GM21717 (cell line): ENCODE data around the gene STK10.

ENCODE experiments used
- ATAC-seq: cut with Tn5 transposase; IDR thresholded peaks from one replicate; pipeline ENCODE4 v1.9.1; 2021; ENCODE audit warnings: mild to moderate bottlenecking, moderate library complexity; ENCODE audit not compliant: unreplicated experiment

STK10 gene

DNA sequence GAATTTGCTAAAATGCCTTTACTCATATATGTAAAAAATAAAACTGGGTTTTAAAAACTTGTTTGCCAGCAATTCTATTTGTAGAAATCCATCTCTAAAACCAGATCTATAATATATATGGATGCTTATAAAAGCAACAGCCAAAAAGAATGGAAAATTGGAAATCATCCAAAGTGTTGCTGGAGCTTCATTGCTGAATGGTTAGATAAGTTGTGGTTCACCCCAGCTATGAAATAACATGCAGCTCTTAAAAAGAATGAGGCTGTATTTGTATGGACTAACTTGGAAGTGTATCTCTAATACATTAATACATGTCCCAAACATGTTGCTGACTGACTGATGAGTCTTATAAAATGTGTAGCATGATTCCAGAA lies 76.2 kb downstream of the STK10 start:
- ATAC-seq = no peak

DNA sequence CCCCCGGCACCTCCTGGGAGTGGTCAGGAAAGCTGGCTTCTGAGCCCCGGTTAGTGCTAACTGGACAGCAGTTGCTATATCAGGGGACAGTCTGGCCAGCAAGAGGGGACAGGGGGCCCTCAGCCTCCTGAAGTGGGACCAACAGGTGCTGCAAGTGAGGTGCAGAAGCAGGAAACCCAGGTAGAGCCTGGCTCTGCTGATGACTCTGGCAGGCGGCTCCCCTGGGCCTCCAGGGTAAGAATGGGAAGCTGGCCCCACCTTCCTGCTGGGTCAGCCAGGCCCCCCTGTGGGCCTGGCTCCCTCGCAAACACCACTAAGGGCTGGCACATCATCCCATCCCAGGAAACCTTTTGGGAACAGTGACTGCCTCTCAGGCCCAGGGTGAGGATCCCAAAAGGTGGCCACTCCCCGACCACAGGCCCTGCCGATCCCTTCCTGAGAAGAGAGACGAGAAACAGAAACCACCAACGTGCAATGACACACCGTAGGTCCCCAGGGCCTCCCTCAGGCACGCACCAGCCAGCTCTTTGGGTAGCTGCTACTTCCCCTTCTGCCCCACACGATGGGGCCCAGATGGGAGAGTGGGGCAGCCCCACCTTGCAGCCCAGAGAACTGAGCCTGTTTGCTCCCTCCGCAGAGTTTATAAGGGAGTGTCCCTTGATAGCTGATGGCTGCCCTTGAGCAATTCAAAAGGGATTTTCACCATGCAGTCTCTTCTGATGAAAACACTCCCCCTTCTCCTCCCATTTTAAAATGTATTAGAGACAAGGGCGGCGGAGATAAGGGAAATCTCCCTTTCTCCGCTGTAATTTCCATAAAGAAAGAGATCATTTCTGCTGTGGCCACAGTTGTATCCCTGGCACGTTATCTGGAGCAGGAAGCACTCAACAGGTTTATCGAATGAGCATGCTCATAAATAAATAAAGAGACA lies 76.8 kb downstream of the STK10 start:
- ATAC-seq = peak; percentile 73

DNA sequence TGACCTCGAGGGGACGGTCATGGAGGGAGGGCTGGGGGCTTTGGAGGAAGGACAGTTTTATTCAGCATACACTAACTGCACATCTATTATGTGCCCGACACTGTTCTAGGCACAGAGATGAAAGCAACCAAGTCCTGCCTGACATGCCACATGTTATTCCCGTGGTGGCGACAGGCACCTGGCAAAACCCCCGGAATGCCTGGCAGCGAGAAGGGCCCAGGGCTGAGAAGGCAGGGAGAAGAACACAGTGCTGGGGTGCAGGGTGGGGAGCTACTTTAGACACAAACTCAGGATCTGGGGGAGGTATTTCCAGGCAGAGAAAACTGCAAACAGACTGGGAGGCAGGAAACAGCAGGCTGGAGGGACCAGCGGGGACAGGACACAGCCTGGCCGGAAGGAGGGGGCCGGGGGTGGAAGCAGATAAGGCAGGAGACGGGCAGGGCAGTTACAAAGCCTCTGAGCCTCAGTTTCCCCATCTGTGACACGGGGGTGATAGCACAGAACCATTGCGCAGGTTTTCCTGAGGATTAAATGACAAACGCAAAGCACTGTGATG lies 77.7 kb downstream of the STK10 start:
- no peak for ATAC-seq

DNA sequence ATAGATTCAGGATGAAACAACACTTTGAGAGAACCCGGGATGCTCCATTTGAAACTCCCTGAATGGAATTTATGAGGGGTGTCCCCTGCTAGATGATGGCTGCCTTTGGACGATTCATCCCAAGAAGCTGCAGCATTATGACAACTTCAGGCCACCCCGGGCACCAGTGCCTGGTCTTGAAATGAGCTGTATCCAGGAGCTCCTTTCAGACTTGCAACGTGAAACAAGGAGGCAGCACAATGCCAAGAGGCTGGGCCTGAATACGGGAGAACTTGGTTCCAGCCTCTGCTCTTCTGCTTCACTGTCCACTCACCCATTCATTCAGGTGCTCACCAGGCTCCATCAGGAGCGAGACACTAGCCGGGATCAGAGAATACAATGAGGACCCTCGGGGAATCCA lies 78.3 kb downstream of the STK10 start:
- ATAC-seq = no peak

DNA sequence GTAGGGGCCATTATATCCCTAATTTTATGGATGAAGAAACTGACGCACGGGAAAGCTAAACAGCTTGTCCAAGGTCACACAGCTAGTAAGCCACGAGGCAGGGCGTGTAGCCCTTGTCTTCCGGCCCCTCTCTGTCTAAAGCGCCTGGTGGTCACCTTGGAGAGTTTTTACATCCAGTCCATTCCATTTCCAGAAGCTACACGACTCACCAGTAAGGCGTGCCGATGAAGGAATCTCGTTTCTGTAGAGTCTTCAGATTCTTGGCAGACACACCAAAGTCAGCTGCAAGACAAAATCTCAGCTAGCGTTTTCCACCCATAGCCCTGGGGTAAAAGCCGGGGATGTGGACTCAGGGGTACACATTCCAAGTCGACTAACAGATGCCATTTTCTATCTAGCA lies 80.5 kb downstream of the STK10 start:
- ATAC-seq = no peak

DNA sequence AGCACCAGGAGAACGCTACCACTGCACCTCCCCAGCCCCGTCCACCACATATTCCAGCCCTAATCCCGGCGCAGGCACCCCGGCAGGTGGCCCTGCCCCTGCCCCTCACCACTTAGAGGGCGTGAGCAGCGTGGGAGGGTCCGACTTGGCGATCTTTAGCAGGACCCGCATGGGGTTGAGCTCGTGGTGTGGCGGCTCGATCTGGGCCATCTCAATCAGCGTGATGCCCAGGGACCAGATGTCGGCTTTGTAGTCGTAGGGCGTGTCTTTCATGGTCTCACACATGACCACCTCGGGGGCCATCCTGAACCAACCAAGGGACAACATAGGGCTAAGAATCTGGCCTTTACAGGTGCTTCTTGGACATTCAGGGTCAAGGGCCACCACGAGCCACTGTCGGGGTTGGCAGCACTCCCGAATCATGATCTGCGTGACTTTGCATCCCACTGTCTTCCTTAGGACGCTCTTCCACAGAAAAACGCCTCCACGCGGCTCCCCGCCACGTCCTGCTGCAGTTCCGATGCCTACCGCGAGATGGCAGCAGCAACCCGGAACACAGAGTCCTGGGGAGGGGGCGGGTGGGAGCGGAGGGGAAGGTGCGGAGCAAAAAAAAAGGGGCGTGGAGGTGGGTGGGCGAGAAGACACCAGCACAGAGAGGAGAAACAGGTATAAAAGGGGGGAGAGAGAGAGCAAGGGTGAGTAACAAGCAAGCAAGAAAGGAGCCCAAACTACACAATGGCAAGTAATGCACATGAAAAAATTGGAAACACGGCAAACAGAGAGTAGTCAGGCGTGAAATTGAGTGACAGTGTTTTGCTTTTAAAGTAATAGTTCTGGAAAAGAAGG lies 81.3 kb downstream of the STK10 start:
- ATAC-seq = no peak

DNA sequence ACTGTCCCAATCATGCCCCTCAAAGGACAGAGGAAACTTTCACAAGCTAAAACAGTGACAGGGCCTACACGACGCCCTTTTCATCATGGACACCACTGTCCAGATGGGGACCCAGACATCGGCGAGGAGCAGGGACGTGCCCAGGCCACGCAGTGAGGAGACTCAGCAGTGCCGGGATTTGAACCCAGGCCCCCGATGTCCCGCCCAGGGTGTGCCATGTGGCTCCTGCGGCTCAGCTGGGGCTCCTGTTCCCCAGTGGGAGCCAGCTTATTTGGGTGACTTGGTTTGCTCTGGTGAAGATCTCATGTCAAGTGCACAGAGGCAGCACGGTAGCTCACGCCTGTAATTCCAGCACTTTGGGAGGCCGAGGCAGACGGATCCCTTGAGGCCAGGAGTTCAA lies 82.2 kb downstream of the STK10 start:
- ATAC-seq = no peak

DNA sequence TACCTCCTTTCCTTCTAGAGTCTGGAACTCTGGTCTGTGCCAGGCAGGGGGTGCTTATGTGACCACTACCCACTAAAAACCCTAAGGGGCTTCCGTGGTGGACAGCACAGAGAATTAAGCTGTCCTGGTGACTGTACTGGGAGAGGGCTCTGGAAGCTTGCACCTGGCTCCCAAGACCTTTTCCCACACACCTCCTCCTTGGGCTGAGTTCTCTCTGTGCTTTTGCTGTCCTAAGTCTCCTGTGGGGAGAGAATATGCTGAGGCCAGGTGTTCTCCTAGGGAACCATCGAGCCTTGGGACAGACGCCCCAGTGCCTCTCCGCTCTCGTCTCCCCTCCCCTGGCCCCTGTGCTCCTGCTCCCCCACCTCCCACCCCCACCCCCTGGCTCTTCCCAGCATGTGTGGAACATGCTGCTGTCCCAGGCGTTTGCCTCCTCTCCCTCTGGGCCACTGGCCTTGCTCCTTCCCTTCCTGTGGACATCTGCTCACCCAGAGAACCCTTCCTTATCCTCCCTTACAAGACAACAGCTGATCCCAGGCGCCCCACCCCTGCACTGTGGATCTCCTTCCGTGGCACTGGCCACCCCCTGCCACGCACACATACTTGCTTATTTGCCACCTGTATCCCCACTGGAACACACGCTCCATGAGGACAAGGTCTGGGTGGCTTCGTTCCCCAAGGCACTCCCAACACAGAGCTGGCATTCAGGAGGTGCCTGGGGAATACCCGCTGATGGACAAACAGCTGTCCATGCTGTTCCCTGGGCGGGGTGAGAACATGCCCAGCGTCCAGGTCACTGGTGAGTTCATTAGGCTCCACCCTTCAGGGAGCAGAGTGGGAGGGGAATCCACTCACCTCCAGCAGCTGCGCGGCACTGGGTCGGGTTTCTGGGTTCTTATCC lies 83.0 kb downstream of the STK10 start:
- ATAC-seq = no peak

DNA sequence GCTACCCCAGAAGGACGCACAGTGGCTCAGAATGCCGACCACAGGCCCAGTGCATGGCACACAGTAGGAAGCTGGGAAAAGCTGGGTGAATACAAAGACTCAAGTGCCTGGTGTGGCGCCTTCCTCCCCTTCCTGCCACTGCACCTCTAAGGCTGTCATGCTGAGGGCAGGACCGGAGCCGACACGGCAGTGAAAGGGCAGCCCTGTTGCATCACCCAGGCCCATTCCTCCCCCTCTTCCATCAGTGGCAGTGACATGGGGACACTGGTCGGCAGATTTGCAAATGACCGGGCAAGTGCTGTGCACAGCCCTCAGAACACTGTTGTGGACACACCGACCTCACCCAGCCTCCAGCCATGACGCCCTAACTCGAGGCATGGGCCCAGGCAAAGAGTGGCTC lies 84.0 kb downstream of the STK10 start:
- no peak for ATAC-seq

DNA sequence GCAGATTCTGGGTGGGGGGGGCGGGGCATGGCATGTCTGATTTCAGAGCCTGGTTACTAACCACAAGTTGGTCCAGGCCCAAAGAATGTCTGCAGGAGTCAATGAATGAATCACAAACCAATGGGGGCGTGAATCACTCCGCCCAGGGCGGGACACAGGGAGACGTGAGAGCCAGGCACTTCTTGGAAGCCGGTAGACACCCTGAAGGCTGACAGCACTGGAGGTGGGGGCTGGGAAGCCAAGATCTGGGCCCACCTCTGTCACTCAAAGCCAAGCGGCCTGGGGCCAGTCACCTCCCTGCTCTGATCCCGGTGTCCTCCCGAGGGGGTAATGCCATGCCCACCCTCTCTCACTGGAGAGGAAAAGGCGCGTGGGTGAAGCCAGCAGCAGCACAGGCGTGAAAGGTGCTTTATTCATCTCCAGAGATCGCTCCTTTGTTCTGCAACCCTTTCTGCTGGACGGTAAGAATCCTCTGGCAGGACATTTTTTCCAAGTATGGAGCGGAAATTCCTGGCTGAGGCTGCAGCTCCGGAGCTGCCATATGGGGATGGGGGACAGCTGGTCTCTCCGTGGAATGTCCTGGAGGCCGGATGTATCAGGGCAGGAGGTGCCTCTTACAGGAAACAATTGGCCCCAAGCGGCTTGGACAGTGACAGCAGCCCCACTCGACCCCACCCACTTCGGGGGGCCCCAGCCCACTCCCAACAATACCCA lies 85.0 kb downstream of the STK10 start:
- no peak for ATAC-seq

DNA sequence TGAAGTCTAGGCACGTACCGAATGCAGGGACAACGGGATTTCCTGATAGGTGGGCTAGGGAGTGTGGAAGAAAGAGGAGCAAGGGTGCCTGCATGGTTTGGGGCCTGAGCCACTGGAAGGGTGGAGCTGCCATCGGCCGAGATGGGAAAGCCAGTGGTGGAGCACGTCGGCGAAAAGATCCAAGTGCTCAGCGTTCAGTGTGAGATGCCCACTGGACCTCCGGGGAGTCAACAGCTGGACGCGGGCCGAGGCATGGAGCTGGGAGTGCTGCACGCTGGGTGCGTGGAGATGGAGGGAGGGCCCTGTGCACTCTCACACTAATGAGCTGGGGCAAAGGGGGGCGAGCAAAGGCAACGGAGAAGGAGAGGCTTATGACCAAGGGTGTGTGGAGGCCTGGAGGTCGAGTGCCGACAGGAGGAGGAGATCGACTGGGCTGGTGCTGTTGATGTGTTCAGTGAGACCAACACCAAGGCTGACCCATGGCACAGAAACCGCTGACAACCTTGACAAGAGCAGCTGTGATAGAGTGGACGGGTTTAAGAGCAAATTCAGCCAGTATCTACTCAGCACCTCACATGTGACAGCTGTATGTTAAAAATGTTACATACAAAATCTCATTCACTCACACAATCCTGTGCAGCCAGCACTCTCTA lies 85.7 kb downstream of the STK10 start:
- no peak for ATAC-seq

DNA sequence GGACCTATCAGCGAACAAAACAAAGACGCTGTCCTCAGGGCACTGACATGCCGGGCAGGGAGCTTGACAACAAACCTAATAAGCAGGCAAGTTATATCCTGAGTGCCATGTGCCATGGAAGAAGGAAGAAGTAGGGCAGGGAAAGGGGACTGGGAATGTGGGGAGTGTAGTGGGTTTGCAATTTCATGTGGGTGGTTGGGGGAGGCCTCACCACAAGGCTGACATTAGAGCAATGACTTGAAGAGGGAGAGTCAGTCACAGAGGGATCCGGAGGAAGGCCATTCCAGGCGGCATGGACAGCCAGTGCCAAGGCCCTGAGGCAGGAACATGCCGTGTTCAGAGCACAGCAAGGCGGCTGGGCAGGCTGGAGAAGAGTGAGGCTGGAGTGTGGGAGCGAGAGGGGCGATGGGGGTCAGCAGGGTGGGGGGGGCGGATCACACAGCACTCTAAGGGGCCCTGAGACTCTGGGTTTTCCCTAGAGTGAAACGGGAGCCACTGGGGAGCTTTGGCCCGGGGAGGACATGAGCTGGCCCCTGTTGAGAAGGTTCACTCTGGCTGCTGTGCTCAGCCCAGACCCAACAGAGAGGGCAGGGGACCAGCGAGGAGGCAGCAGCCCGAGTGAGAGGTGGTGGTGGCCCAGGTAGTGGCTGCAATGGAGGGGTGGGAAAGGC lies 86.3 kb downstream of the STK10 start:
- ATAC-seq = no peak

DNA sequence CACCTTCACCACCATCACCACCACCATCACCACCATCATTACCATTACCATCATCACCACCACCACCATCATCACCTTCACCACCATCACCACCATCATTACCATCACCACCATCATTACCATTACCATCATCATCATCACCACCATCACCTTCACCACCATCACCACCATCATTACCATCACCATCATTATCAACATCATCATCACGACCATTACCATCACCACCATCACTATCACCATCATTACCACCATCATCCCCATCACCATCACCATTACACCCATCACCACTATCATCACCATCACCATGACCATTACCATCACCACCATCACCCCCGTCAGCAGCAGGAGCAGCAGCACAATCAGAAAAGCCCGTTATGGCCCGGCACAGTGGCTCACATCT lies 89.1 kb downstream of the STK10 start:
- ATAC-seq = no peak

DNA sequence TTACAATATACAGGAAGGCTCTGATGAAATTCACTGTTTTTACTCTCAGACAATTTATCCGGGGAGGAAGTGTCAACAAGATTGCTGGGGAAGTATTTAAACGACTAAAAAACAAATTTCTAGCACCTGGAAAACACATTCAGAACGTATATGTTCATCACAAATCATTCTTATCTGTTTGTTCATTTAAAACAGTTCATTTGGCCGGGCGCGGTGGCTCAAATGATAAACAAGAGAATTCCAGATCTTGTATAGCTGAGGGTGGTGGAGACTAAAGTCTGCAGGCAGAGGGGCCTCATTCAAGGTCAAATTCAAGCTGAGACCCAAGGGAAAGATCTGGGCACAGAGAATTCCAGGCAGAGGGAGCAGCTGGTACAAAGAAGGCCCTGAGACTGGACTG lies 90.0 kb downstream of the STK10 start:
- ATAC-seq = no peak

DNA sequence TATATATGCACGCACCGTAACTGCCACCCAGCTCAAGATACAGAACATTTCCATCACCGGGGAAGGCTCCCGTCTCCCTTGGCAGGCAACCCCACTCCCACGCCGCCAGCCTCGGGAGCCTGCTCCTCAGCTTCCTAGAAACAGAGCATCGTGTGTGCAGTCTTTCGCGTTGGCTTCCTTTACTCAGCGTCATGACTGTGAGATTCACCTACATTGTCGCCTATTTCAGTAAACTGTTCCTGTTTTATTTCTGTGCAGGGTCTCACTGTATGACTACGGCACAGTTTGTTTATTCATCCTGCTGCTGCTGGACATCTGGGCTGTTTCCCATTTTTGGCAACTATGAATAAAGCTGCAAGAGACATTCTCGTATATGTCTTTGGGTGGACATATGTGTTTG lies 90.7 kb downstream of the STK10 start:
- ATAC-seq = no peak

DNA sequence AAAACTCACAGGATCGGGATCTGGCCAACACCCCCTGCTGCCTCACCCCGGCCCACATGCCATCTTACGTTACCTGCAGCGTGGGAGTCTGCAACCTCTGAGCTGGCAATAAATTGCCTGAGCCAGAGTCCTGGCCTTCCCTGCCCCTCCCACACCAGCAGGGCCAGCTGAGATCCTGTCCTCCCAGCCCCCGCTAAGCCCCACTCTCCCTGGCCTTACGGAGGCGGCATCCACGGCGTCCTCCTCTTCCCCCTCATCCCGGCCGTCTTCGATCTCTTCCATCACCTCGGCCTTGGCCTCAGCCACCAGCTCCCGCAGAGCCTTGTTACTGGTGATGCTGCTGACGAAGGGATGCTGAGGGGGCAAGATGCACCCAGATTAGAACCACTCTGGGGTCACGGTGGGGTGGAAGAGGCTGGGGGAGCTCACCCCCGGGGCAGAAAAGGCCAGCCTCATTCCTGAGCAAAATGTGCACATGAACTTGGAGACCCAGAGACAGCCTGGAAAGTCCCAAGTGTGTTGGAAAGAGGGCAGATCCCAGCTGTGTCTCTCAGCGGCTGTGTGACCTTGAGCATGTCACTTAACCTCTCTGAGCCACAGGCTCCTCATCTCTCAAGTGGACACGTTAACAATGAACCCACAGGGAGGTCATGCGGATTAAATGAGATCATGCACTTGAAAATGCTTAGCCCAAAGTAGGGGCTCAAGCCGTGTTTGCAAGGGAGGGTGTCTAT lies 91.7 kb downstream of the STK10 start:
- ATAC-seq = no peak

DNA sequence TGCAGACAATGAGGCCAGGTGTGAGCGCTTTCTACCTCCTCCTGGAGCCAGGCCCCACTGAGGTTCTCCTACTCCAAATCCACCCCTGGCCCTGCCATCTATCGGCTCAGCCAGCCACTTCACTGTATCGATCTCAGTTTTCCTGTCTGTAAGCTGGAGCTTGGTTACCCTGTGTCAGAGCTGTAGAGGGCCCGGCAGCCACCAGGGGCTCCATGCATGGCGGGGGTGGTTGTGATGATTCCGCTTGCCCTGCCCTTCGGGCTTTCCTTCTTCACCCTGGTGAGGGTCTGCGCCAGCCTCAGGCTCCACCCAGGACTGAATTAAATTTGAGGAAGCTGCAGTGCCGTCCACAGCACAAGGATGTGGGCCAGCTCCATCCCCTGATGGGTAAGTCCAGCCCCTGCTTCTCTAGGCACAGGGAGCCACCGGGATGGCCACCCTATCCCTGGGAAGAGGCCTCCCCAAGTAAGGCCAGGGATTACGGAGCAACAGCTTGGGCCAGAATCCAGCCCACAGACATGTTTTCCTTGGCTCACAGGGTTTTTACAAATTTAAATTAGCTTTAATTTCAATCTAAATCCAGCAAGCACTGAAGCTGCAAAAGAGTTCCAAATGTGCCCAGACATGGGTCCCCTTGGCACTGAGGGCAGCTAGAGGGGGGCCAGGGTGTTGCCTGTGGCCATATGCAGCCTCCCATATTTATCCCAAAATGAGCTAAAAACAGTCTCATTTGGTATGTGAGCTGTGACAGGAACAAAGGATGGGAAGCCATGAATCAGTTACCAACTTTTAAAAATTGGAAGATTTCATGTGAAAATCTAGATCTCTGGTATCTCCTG lies 92.4 kb downstream of the STK10 start:
- ATAC-seq = no peak

DNA sequence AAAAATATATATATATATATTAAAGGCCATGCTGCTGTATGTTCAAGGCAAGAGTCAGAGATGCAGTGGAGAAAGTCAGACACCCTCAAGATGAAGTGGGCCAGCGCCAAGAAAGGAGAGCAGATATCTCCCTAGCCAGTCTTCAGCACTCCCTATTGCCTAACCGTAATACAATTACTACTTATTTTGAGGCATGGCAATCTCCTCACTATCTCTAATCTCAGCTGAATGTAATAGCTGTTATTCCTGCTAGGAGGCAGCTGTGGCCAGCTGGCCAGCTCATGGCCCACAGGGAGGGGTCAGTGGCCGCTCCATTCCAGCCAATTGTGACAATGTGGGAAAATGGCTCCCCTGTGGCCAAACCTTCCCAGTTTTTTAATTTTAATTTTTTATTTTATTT lies 94.1 kb downstream of the STK10 start:
- ATAC-seq = no peak
